Gastrocnemius medialis (tissue), 4 donors: ENCODE data around the gene GPS2.

Source experiments
- CTCF ChIP-seq, 5 experiments: fragments of 450-650 bp in 3 of 5; fragments of 200-600 bp in 2 of 5; sonication (generic) in 2 of 5; IDR thresholded peaks in 4 of 5; conservative IDR thresholded peaks in 1 of 5; 1 replicate in 4 of 5; 2 replicates in 1 of 5; pipeline ENCODE4 v1.5.1; 2016 to 2019; ENCODE audit warnings: antibody characterized with exemption in 5 of 5, mild to moderate bottlenecking in 3 of 5, moderate library complexity in 3 of 5
- POLR2A ChIP-seq, 2 donors: fragments of 450-650 bp; IDR thresholded peaks; one replicate each; pipeline ENCODE4 v1.6.1; 2017; ENCODE audit warnings: antibody characterized with exemption in 2 of 2, mild to moderate bottlenecking in 2 of 2, moderate library complexity in 2 of 2

DNA sequence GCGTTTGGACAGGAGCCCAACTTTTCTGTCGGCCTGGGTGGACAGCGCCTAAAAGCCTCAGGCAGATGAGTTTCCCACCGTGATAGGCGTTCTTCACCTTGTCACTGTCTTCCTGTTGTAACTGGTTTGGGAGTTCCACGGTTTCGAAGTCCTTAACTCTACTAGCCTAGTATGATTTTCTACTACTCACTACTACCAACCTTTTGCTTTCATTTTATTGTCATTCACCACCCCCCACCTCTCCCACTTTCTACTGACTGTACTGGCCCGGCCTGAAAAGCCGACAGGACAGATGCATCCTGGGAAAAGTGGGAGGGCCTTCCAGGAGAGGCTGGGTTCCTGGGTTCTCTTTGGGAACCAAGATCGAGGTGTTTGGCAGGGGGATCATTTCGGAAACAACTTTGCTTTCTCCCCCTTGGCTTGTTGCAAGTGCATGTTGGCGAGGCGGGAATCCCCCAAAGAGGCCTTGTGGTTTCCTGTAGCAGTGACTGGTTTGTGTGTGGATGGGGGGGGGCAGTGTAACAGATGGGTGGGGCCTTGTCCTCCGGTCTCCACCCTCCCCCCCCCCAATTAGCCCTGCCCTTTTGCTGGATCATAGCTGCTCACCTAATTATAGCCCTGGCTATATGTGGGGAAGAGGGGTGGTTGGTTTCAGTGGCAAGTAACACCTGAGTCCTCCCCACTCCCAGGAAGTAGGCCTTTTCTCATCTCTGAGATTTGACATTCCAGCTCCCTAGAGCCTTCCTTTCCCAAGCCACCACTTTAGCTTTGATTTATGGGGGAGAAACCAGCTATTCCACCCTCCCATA lies 6.3 kb downstream of the GPS2 start:
- TF ChIP-seq CTCF (IDR thresholded peaks at IDR 0.05 in 4 of 5, conservative IDR thresholded peaks at IDR 0.05 in 1 of 5) (no peak), POLR2A (IDR thresholded peaks at IDR 0.05) (peak; percentile 60 to 61)
